SHP77 treated with DMSO at 0.1 percent for 48 hours (cell line): ENCODE measurements around the gene FMNL2.

Experiments used
- DNase-seq: peaks from one replicate; lab custom pipeline; 2025; lab: John Stamatoyannopoulos, UW

The FMNL2 gene

GRCh38 chr2:152405206-152406118 lies 70.5 kb downstream of the FMNL2 start:
- DNase-seq: no peak

DNA sequence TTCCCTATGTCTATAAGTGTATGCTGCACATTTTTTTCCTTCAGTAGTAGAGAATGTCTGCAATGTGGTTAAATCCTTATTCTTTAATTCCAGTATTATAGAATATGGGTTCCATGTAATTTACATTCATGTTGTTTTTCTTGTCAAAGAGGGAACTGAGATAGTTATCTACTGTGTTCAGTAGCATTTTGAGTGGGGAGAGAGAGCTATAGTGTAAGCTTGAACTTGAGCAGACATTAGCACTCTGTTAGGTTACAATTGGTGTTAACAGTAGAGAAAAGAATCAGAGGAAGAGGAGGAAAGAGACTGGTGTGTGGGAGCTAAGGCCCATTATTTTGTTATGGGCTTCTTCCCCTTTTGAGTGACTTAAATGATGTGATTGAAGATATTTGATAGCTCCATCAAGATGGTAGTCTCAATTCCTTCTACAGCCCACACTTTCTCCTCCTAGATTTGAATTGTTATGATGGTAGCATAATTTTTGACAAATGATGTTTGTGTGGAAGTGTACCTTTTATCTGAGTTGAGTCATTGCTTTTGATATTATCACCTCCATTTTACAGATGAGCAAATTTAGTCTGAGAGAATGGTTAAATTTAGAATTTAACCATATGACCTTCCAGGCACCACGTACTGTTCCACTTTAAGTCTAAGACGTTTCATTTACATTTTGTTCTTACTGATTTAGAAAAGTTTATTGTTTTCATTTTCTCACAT lies 71.3 kb downstream of the FMNL2 start:
- no peak for DNase-seq

GRCh38 chr2:152406836-152407161 lies 71.8 kb downstream of the FMNL2 start:
- DNase-seq: no peak

DNA sequence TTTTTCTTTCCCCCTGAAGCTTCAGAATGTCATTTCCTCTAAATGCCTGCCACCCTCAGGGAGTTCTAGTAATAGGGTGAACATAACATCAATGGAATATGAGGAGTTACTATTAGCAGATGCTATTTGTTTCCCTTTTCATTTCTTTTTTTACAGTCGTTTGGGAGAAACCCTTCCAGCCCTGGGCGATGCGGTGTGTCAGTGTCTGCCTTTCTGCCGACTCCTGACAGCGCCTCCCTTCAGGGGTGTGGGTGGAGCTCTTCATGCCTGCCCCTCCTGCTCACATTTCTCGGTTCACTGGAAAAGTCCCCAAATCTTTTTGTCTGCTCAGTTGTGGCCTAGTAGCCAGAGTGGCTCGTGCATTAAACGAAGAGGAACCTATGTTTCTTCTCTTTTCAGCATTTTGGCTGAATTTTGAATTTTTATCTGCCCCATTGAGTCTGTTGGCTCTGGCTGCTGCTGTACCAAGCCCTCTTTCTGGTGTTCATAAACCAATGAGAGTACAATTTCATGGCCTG lies 72.3 kb downstream of the FMNL2 start:
- no peak for DNase-seq

DNA sequence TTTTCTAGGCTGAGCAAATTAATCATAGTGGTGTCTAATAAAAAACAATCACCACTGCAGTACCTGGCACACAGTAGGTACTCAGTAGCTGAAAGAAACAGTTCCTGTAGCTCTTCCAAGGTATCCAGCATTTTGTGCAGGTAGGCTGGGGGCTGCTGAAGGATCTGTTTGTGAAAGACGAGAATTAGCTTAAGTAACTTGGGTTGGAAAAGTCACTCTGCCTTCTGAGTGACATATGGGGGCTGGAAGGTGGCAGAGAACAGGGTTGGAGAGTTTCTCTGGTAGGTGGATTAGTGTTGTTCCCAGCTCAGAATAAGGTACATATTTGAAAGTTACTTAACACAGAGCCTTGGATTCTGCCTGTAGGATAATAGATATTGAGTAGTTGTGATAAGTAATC lies 72.8 kb downstream of the FMNL2 start:
- no peak for DNase-seq

DNA sequence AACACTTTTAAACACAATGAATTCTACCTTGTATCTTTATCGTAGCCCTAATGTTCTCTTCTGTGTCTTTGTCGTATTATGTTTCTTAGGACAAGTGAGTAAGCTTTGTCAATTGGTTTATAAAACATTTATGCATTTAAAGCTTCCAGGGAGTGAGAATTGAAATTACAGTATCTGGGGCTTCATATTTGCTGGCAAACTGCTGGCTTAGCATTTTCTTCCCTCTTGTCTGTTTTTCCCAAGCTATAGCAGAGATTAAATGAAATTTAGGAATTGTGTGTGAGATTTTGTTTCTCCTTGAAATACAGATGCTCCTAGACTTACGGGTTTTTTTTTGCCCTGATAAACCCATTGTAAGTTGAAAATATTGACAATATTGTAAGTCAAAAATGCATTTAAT lies 73.3 kb downstream of the FMNL2 start:
- DNase-seq: no peak

DNA sequence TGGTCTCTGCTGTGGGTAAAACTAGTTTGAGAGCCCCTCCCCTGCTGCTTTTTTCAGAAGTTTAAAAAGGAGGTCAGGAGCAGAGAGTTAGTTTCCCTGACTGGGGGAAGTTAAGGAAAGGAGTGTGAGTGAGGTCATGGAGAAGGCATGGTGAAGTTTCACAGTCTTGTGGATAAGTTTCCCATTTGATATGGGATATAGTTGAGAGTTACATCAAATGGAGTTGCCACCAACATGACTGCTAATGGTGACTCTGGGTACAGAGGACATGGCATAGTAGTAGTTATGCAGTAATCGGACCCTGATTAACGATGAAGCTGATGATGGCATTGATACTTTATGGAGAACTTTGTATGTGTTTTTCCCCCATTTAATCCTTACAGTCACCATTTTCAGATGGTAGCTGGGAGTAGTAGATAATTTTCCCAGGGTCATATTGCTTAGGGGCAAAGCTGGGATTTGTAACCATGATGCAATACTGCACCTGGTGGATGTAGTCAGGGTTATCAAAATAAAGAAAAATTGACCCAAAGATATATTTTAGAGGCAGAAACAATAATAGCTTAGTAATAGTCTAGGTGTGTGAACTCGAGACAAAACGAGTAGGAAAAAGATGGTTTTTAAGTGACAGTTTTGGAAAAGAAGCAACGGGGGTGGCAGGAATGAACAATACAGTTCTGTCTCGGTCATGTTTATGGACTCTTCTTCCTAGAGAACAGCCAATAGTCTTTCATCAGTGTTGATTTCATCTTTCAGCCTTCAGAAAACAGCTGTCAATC lies 74.6 kb downstream of the FMNL2 start:
- DNase-seq: no peak

GRCh38 chr2:152410165-152410597 lies 75.2 kb downstream of the FMNL2 start:
- peak; percentile 13 for DNase-seq

- DNase-seq: no peak
Measured at GRCh38 chr2:152411154-152411553, 76.2 kb downstream of the FMNL2 start.

DNA sequence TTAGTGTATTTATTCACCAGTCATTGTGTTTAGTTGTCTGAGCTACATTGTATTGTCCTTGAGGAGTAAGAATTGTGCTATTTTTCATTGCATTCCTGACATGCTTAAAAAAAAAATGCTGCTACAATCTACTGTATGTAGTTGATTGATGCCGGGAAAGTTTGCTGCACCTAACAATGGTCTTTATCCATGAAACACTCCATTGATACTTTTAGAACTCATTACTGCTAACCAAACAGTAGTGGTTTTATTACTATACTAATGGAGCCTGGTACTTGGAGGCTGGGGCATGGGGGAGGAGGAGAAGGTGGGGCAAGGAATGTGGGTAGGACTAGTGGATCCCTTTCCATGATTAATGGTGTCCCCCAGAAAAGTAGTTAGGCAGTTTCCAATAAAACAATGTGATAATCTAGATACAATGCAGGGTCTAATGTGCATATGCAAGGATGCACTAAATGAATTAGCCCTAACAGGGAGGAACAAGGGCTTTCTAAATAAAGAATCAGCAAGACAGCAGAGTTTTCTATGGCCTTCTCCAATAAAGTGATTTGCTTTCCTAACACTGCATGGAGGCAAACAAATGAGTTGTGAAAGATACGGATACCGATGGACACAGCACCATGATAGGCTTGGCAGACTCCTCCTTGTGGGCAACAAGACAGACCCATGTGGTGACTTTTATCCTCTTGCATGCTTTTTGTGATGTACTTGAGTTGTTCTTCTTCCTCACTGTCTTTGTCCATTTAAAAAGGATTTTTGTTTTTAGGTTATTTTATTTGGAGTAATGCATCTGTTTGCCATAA lies 78.5 kb downstream of the FMNL2 start:
- no peak for DNase-seq

DNA sequence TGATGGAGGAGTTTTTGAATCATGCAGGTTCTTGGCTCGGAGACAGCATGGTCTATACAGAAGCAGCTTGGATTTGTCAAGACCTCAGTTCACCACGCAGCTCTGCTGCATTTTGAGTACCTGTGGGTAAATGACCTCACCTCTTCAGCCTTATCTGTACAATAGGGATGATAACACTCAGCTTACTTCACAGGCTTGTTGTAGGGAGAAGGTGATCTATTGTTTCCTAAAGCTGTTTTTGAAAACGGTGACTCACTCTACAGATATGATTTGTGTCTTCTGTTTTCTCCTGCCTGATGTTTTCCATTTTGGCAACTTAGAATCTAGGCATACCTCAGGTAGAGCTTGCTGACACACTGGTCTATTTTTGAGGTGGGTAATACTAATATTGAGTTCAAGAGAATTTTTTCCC lies 80.3 kb downstream of the FMNL2 start:
- no peak for DNase-seq

DNA sequence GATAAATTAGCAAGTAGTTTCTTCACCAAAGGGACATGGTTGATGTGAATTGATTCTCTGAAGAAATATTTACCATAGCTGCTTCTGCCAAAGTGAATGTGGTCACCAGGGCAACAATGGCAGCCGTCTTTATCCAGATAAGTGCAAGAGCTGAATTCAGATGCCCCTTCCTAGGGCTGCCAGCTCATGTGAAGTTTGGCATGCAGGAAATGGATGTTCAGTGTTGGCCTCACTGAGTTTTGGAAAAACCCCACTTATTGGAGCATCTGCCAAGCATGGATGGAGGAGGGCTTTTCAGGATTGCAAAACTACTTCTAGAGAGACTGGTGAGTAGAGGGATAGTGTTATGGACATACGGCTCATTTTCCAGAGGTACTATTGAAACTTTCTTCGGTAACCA lies 80.8 kb downstream of the FMNL2 start:
- DNase-seq: no peak

GRCh38 chr2:152418688-152419087 lies 83.7 kb downstream of the FMNL2 start:
- DNase-seq: no peak

- no peak for DNase-seq
Measured at GRCh38 chr2:152419944-152420343, 85.0 kb downstream of the FMNL2 start.

- DNase-seq: no peak
Measured at GRCh38 chr2:152420363-152420762, 85.4 kb downstream of the FMNL2 start.

DNA sequence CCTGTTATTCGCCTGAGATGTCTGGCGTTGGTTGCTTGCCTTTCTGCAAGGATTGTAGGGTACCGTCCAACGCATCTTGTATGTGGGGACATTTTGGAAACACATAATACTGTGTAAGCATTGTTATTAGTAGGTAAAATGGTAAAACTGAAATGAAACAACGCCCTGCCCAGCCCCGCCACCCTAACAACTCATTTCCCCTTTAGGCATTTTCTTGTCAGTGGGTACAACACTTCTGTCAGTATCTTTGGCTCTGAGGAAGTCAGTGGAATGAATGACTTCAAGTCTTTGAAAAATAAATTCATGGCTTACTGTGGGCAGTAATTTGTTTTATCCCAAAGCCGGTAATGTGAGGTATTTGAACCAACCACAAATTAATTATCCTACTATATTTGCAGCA lies 86.0 kb downstream of the FMNL2 start:
- DNase-seq: no peak

GRCh38 chr2:152421521-152422370 lies 86.8 kb downstream of the FMNL2 start:
- DNase-seq: no peak

- DNase-seq: no peak
Measured at GRCh38 chr2:152423684-152424083, 88.7 kb downstream of the FMNL2 start.

DNA sequence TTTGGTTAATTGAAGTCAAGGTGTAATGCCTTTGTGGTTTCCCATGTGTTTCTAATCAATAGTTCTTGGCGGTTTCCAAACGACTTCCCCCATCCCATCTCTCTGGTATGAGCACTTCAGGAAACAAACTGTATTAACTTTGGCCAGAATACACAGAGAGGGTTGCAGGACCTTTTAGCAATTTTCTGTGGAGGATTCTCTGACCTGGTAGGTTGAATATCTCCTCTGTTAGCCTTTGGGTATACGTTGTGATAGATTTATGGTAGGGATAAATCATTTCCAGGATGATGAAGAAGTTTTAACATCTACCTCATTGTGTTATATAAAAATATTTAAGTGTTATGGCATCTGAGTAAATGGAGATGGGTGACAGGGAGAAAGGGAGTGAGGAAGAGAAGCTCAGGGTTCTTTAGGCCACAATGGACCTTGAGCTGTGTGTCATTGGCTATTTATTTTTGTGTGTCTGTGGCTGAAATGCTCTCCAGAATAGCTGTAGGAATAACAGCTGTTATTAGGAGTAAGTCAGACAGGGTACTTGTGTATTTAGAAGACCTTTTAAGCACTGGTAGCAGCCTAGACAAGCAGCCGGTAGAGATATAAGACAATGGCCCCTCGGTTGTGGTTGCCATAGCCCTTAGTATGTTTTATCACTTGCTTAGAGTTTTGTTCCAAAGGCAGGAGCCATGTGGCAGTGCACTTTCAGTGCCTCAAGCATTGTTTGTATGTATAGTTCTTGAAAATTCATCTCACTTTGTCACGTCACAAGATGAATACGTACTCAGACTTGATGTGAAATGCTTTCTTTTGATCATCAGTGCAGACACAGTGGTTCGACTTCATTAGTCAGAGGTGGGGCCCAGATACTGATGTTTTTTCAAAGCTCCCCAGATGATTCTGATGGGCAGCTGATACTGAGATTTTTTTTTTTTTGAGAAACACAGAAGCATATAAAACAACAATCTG lies 91.1 kb downstream of the FMNL2 start:
- no peak for DNase-seq
